Measurements from ENCODE around the gene SLC27A1. TPM values are rescaled to one million over a fixed set of nuclear protein-coding genes. Genes with fewer than 3 reads are reported as not detected.
"Not testable (repeated sequence)": the region's sequence is repeated elsewhere in the genome, so short reads cannot be mapped to it uniquely, and the experiment has no call there.

Gene SLC27A1
- total RNA-seq, 2 donors from 2014 or later: 4.8 to 7.1 TPM

DNA sequence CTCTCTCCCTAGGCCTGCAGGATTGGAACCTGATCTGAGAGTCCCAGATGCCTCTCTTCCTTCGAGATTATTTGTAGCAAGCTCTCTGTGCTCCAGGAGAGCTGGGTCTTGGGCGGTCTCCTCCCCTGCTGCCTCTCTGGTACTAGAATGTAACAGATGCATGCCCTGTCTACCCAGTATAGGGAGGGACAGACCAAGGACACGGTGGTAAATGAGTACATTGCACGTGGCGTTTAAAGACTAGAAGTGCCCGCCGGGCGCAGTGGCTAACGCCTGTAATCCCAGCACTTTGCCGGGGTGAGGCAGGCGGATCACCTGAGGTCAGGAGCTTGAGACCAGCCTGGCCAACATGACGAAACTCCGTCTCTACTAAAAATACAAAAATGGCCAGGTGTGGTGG lies 11.7 kb downstream of the SLC27A1 start:
- DNase-seq: no peak
- intact Hi-C loops (cut with DNase I, micrococcal nuclease): no loop called here
- no peak for ATAC-seq

DNA sequence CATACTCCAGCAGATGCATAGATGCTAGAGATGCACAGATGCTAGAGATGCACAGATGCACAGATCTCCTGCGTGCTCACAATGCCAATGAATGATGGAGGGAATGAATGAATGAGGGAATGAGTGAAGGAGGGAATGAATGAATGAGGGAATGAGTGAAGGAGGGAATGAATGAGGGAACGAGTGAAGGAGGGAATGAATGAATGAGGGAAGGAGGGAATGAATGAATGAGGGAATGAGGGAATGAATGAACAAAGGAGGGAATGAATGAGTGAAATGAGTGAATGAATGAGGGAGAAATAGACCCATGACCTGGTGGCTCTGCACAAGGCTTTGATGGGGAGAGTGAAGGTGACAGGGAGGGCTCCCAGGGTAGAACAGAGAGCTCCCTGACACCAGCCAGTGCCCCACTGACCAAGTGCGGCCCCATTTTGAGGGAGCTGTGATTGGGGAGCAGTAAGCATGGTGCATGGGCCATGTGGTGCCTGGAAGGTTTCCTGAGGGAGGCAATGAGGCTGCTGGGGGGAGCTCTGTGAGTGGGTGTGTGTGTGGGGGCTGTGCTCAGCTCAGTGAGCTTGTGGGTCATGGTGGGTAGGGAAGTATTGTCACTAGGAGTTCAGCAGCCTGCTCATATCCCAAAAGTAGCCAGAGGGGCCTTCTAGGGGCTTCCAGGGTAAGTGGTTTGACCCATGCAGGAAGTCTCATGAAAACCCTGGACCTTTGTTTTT lies 12.7 kb downstream of the SLC27A1 start:
- DNase-seq: no peak
- ATAC-seq: no peak
- intact Hi-C loops (cut with DNase I, micrococcal nuclease): no loop called here

DNA sequence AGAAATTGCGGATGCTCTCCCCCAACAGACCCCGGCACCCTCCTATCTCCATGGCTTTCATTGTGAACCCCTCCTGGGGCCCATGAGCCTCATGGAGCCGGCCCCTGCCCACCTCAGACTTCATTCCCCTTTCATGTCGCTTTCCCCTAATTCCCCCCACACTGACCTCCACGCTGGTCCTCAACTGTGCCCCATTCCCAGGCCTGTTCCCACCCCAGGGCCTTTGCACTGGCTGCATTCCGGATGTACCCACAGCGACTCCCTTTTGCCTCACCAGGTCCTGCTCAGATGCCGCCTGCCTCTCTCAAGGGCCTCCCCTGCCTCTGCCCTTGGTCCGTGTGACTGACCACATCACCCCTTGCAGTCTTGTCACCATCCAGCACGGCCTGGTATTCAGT lies 13.3 kb downstream of the SLC27A1 start:
- DNase-seq (no peak), ATAC-seq (no peak)
- intact Hi-C loops (cut with DNase I, micrococcal nuclease): no loop called here

DNA sequence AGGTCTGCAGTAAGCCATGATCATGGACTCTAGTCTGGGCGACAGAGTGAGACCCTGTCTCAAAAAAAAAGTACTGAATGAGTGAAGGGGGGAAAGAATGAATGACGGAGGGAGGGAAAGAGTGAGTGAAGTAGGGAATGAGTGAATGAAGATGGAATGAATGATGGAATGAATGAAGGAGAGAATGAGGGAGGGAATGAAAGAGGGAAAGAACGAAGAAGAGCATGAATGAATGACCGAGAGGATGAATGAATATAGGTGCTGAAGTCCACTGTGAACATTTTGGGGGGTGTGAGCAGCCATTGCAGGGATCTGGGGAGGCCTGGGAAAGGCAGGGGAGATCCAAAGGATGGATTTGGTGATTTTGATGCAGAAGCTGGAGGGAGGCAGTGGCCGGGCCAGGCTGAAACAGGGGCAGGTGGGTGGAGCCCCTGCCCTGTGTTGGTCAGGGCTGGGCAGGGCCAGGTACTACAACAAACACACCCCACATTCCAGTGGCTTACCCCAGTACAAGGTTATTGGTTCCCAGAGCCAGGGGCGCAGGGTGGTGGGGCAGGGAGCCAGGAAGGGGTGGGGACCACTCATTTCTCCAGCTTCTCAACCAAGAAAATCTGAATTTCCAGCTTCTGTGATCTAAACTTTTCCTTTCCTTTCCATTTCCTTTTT lies 14.3 kb downstream of the SLC27A1 start:
- ATAC-seq (no peak), DNase-seq (no peak)
- intact Hi-C loops (cut with DNase I, micrococcal nuclease): no loop called here

DNA sequence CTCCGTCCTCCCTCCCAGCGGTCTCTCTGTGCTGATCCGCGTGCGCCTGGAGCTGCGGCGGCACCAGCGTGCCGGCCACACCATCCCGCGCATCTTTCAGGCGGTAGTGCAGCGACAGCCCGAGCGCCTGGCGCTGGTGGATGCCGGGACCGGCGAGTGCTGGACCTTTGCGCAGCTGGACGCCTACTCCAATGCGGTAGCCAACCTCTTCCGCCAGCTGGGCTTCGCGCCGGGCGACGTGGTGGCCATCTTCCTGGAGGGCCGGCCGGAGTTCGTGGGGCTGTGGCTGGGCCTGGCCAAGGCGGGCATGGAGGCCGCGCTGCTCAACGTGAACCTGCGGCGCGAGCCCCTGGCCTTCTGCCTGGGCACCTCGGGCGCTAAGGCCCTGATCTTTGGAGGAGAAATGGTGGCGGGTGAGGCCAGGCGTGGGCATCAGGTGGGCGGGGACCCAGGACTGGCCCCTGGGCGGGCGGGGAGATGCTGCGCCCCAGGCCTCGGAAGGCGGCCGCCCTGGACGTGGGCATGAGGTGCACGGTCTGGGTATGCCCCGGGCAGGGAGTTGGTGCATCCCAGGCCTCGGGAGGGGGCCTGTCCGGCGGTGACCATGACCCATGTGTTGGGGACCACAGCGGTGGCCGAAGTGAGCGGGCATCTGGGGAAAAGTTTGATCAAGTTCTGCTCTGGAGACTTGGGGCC lies 16.4 kb downstream of the SLC27A1 start:
- intact Hi-C loops (cut with DNase I, micrococcal nuclease): no loop called here
- ATAC-seq: no peak
- no peak for DNase-seq

DNA sequence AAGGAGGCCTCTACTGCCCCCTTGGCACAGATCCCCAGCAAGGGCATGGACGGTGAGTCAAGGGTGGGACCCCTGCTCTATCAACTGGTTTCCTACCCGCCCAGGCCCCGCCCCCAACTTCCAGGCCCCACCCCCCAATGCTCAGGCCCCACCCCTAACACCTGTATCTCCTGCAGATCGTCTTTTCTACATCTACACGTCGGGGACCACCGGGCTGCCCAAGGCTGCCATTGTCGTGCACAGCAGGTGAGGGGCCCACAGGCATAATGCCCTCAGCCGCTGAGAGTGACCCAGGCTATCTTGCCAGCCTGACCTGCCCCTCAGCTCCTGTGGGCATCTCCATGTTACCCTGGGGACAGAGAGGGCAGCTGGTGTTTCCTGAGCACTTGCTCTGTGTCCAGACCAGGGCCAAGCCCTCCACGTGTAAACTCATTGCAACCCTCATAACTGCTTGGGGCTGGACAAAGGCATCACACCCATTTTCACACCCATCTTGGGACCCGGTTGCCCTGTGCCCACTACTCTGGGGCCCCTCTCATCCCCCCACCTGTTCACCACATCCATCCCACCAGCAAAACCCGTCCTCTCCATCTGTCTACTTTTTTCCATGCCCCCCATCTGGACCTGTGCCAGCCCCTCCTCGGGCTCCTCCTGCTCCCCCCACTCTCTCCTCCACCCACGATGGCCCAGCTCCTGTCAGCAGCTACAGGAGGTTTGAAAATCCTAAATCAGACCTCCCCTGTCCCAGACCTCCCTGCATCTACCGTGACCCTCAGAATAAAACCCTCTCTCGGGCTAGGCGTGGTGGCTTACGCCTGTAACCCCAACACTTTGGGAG lies 17.2 kb downstream of the SLC27A1 start:
- intact Hi-C loops (cut with DNase I, micrococcal nuclease): no loop called here
- DNase-seq: no peak
- no peak for ATAC-seq

DNA sequence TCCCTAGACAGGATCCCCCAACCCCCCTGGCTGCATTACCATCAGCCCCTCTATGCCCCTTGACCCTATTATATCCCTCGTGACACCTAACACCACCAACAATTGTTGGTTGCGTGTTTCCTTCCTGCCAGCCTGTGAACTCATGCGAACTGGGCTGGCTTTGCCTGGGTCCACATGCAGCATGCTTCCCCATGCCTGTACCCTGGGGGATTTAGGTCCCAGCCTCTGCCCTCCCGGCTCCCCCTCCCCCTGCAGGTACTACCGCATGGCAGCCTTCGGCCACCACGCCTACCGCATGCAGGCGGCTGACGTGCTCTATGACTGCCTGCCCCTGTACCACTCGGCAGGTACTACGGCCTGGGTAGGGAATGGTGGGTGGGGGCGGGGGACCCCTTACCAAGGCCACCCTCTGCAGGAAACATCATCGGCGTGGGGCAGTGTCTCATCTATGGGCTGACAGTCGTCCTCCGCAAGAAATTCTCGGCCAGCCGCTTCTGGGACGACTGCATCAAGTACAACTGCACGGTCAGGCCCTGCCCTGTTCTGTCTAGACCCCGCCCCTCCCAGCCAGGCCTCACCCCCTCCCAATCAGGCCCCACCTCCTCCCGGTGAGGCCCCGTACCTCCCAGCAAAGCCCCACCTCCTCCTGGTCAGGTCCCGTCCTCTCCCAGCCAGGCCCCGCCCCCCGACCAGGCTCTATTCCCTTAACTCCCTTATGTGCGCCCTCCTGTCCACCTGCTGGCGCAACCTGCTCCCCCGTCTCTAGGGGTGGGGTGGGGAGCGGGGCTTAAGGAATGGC lies 18.5 kb downstream of the SLC27A1 start:
- intact Hi-C loops (cut with DNase I, micrococcal nuclease): no loop called here
- DNase-seq (peak; percentile 95), ATAC-seq (peak; percentile 99)

DNA sequence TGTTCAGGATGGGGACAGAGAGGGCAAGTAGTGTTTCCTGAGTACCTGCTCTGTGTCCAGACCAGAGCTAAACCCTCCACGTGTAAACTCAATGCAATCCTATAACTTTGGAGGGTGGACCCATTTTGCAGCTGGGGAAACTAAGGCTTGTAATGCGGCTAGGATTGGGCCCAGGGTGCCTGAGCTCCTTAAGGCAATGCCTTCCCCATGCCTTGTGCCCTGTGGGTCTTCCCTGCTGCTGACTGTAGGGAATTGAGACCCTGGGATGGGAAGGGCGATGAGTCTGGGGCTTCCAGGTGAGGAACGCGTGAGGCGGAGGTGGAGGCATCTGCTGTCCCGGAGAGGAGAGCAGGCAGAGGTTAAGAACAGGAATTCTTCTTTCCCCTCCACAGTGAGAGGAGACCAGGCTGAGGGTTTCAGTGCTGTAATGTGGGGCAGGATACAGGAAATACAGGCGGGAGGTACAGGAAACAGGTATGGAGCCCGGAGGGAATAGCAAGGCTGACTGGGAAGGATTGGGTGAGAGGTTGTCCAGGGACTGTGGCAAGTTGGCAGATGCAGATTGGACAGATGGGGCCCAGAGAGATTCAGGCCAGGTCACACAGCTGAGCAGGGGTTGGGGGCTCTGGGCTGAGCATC lies 19.2 kb downstream of the SLC27A1 start:
- ATAC-seq (no peak), DNase-seq (no peak)
- intact Hi-C loops (cut with DNase I, micrococcal nuclease): no loop called here

DNA sequence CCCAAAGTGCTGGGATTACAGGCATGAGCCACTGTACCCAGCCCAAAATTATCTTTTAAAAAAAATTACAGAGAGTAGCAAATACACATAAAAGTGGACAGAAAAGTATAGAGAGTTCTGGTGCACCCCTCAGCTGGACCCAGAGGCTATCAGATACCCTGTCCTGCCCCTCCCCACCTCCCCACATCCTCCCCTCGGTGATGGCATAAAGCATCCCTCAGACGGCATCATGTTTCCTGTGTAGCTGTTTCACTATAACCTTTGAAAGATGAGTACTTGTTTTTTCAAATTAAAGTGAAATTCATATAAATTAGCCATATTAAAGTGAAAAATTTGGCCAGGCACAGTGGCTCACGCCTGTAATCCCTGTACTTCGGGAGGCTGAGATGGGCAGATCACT lies 20.1 kb downstream of the SLC27A1 start:
- DNase-seq (no peak), ATAC-seq (no peak)
- intact Hi-C loops (cut with DNase I, micrococcal nuclease): no loop called here

DNA sequence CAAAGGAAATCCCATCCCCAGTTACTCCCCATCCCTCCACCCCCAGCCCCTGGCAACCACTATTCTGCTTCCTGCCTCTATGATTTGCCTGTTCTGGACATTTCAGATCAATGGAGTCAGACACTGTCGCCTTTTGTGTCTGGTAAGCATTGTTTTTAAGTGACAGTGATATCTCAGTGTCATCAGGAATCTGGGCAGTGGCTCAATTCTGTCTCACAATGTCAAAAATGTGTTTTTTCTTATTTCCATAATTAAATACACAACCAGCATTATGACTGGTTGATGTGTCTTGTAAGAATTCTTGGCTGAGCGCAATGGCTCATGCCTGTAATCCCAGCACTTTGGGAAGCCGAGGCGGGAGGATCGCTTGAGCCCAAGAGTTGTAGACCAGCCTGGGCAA lies 21.0 kb downstream of the SLC27A1 start:
- no peak for ATAC-seq
- DNase-seq: no peak
- intact Hi-C loops (cut with DNase I, micrococcal nuclease): no loop called here

DNA sequence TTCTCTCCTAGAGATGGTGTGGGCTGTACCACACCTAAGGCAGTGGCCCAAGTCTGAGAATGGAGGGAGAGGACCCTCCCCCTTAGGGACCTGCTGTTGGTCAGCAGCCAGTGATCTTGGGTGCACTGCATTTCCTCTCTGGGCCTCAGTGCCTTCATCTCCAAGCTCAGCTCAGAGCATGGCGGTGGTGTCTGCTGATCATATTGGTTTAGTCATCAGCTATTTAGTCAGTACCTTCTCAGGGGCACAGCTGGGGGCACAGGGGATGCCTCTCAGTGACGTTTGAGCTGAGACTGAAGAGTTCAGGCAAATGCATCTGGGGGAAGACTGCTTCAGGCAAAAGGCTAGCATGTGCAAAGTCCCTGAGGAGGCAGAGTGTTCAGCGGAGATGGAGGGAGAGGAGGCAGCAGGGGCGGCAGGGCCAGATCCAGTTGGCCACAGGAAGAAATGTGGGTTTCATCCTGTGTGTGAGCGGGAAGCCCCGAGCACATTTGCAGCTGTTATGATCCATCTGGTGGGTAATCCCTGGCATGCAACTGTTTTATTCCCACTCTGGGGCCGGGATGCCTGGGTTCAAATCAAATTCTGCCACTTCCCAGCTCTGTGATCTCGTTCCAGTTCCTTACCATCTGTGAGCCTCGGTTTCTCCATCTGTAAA lies 25.4 kb downstream of the SLC27A1 start:
- DNase-seq (no peak), ATAC-seq (no peak)
- intact Hi-C loops (cut with DNase I, micrococcal nuclease): no loop called here

DNA sequence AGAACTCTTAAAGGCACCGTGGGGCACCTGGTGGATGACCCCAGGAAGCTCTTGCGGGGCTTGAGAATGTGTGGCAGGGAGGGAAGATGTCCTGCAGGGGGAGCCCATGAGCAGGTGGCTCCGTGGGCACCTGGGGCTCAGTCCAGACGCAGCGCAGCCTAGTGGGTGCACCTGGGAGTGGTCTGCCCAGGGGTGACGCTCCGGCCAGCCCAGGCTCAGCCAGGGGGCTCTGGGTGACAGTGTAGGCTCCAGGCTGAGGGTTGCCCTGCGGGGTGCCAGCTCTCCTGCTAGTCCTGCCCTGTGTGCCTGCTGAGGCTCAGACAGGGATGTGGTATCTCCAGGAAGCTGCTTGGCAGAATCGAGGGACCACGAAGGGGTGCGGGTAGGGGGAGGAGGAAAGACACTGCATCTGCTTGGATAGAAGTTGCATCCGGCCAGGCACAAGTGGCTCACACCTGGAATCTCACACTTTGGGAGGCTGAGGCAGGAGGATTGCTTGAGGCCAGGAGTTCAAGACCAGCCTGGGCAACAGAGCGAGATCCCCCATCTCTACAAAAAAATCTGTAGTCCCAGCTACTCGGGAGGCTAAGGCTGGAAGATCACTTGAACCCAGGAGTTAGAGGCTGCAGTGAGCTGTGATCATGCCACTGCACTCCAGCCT lies 26.1 kb downstream of the SLC27A1 start:
- peak; percentile 89 for ATAC-seq
- intact Hi-C loops (cut with DNase I, micrococcal nuclease): no loop called here
- peak; percentile 60 to 88 for DNase-seq

DNA sequence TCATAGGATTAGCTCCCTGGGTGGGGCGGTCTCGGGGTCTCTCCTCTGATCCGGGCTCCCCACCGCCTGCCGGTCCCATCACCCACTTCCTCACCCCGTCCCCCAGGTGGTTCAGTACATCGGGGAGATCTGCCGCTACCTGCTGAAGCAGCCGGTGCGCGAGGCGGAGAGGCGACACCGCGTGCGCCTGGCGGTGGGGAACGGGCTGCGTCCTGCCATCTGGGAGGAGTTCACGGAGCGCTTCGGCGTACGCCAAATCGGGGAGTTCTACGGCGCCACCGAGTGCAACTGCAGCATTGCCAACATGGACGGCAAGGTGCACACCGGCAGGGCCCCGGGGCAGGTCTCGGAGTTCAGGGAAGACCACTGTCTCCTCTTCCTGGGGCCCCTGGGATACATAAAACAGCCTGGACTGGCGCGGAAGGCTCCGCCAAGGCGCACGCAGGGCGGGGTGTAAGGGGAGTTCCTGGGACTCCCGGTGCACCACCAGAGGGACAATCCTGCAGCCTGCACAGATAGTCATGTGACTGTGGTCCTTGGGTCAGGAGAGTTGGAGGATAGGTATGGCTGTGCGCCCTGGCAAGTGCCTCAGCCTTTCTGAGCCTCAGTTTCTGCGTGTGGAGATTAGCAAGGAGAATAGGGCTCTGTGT lies 26.9 kb downstream of the SLC27A1 start:
- DNase-seq: no peak
- intact Hi-C loops (cut with DNase I, micrococcal nuclease): no loop called here
- ATAC-seq: peak; percentile 58

DNA sequence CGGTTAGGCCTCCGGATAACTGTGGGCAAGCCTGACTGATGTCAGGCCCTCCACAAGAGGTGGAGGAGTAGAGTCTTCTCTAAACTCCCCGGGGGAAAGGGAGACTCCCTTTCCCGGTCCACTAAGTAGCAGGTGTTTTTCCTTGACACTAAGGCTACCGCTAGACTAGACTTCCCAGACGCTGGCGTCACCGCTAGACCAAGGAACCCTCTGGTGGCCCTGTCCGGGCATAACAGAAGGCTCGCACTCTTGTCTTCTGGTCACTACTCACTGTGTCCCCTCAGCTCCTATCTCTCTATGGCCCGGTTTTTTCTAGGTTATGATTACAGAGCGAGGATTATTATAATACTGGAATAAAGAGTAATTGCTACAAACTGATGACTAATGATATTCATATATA lies 28.7 kb downstream of the SLC27A1 start:
- DNase-seq; ATAC-seq; intact Hi-C loops (cut with DNase I, micrococcal nuclease): not testable (repeated sequence)

DNA sequence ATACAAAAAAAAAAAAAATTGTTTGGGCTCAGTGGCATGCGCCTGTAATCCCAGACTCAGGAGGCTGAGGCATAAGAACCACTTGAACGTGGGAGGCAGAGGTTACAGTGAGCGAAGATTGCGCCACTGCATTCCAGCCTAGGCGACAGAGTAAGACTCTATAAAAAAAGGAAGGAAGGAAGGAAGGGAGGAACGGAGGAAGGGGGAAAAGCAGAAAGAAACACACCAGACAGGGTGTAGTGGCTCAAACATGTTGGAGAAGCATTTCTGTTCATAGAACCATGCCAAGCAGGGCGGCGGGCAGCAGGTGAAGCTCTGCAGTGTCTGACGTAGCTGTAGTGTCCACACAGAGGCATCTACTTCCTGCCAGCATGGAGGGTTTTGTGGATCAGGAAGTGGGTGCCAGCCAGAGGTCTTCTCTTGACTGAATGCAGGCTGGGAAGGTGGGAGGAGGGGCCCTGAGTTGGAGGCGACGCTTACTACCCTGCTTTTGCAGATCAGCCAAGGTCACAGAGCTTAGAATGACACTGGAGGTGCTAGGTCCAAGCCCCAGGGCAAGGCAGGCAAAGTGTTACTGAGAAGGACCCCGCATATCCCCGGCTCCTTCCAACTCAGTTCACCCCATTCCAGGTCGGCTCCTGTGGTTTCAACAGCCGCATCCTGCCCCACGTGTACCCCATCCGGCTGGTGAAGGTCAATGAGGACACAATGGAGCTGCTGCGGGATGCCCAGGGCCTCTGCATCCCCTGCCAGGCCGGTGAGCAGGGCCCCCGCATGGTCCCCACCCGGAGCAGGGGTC lies 29.5 kb downstream of the SLC27A1 start:
- intact Hi-C loops (cut with DNase I, micrococcal nuclease): no loop called here
- no peak for DNase-seq

More for the DNA sequence above, 29.5 kb downstream of the SLC27A1 start:
- no peak for ATAC-seq
